GM12892 (cell line): ENCODE measurements around the gene SSRP1.

Experiments used
- DNase-seq: peaks from one replicate; pipeline ENCODE4 v3.0.0; 2011; ENCODE audit not compliant: insufficient read length
- FAIRE-seq: peaks from 2 replicates; lab custom pipeline; 2011; peaks lifted over from hg19 to GRCh38; lab: Jason Lieb, UNC
- POLR2A ChIP-seq: IDR thresholded peaks from 2 replicates; pipeline ENCODE4 v1.6.1; 2011; ENCODE audit warnings: low read depth, low read length, control low read depth
- POLR2AphosphoS5 ChIP-seq: IDR thresholded peaks from 2 replicates; pipeline ENCODE4 v1.6.1; 2011; ENCODE audit warnings: low read depth, low read length, control low read depth
- TAF1 ChIP-seq: IDR thresholded peaks from 2 replicates; pipeline ENCODE4 v1.6.1; 2011; ENCODE audit warnings: low read depth, mild to moderate bottlenecking, control low read depth, low read length, borderline replicate concordance

Gene SSRP1

GRCh38 chr11:57358543-57358961 lies 22.9 kb upstream of the SSRP1 start:
- TF ChIP-seq POLR2A, result no peak
- no peak for TF ChIP-seq POLR2AphosphoS5
- no peak for TF ChIP-seq TAF1
- no peak for FAIRE-seq

DNA sequence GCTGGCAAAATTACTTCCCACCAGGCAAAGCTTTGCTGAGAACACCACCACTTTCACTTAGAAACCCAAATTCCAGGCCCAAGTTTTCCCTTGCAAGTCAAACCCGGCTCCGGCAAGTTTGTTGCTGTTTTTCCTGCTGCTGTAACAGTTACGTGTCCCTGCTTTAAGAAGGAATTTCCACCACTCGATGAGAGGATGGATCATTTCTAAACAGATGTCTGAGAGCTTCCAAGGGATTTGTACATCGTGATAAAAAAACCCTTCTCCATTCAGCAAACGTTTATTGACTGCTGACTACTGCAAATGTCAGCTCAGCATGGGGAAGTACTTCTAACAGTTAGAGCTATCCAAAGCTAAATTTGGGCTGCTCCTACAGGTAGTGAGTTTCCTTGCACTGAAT lies 22.2 kb upstream of the SSRP1 start:
- no peak for TF ChIP-seq POLR2A
- no peak for TF ChIP-seq TAF1
- TF ChIP-seq POLR2AphosphoS5, result no peak
- DNase-seq, result no peak
- FAIRE-seq, result peak; percentile 36

More at GRCh38 chr11:57358543-57358961, 22.9 kb upstream of the SSRP1 start:
- DNase-seq, result no peak

DNA sequence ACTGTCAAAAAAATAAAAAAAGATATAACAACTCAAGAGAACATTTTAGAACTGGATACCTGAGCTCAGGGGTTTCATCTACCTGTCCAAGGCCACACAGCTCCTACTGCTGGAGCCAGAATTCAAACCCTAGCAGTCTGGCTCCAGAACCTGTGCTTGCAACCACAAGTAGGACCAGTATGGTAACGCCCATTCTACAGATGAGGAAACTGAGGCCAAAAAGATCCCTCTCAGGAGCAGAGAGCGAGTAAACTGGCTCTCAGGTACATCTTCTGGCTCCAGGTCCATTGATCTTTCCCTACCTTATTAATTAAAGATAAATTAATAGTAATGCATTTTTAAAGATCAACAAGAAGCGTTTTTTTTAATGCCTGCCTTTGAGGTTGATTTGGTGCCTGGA lies 21.6 kb upstream of the SSRP1 start:
- TF ChIP-seq POLR2AphosphoS5, result no peak
- no peak for TF ChIP-seq TAF1
- no peak for TF ChIP-seq POLR2A
- FAIRE-seq, result no peak
- no peak for DNase-seq

- DNase-seq (no peak), FAIRE-seq (no peak)
- TF ChIP-seq TAF1, result no peak
- no peak for TF ChIP-seq POLR2A
- TF ChIP-seq POLR2AphosphoS5, result no peak
Measured at GRCh38 chr11:57356268-57356667, 20.6 kb upstream of the SSRP1 start.

GRCh38 chr11:57354699-57355098 lies 19.0 kb upstream of the SSRP1 start:
- FAIRE-seq (peak; percentile 64), DNase-seq (no peak)
- TF ChIP-seq POLR2AphosphoS5, result no peak
- TF ChIP-seq TAF1, result no peak
- TF ChIP-seq POLR2A, result no peak

DNA sequence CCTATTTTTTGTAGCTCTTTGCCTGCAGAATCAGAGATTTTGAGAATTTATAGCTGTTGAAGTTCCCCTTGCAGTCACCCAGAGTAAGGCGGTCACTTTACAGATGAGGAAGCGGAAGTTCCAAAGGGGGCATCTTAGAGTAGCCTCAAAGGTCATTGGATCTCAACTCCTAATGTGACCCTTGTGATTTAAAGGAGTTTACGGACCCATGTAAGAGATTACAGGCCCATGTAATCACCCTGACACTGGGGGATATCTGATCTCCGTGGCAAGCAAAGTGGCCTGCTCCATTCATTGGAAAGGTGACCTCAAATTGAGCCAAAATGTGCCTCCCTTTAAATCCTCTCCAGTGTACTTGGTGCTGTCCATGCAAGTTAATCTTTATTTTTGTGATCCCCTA lies 18.2 kb upstream of the SSRP1 start:
- no peak for DNase-seq
- no peak for FAIRE-seq
- TF ChIP-seq POLR2AphosphoS5 (no peak), POLR2A (no peak), TAF1 (no peak)

DNA sequence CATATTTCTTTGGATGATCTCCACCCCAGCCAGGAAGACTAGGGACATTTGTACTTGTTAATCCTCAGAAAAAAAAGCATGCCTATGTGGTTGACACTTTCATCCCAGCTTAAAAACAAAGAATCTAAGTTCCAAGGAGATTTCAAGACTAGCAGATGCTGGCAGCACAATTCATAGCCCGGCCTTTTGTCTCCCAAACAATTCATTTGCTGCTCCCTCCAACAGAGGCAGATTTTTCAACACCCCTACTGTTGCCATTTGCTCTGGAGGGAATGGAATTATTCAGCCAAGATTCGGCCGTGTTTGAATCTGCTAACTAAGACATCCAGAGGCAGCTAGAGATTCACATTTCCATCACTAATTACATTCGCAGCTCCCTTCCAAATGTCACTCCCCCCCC lies 17.8 kb upstream of the SSRP1 start:
- FAIRE-seq, result no peak

GRCh38 chr11:57353036-57353435 lies 17.3 kb upstream of the SSRP1 start:
- FAIRE-seq, result no peak
- no peak for DNase-seq
- TF ChIP-seq POLR2A (no peak), TAF1 (no peak), POLR2AphosphoS5 (no peak)

More for the DNA sequence above, 17.8 kb upstream of the SSRP1 start:
- DNase-seq, result no peak
- TF ChIP-seq POLR2AphosphoS5, result no peak
- TF ChIP-seq TAF1, result no peak
- no peak for TF ChIP-seq POLR2A

- DNase-seq, result peak; percentile 66
- FAIRE-seq, result peak; percentile 80
- TF ChIP-seq TAF1, result no peak
- no peak for TF ChIP-seq POLR2AphosphoS5
- TF ChIP-seq POLR2A, result no peak
Measured at GRCh38 chr11:57349491-57350274, 14.0 kb upstream of the SSRP1 start.

DNA sequence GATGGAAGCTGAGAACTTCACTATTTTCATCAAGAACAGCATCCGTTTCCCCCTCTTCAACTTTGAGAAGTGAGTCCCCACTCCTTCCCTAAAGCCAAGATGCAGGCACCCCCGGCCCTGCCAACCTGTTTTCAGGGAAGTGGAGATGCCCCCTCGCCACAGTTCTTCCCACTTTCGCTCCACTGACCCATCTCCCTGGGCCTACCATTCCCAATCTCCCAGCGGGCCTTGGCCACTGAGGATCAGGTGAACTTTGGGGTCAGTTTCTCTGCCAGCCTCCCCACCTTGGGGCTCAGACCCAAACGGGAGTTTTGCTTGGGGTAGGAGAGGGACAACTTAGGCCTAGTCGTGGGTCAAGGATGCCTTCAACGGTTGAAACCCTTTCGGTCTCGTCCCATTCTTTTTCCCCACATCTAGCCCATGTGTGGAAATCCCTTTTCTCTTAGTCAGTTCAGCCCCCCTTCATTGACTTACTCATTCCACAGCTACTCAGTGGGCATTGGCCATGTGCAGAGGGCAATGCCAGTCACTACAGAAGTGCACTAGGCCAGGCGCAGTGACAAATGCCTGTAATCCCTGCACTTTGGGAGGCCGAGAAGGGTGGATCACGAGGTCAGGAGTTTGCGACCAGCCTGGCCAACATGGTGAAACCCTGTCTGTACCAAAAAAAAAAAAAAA lies 13.1 kb upstream of the SSRP1 start:
- DNase-seq (no peak), FAIRE-seq (no peak)
- TF ChIP-seq POLR2A (no peak), POLR2AphosphoS5 (no peak), TAF1 (no peak)

- DNase-seq (no peak), FAIRE-seq (no peak)
- TF ChIP-seq POLR2AphosphoS5 (no peak), POLR2A (no peak), TAF1 (no peak)
Measured at GRCh38 chr11:57348052-57348451, 12.4 kb upstream of the SSRP1 start.
